OCI-LY7 (cell line): Measurements from ENCODE around the gene ZNF350. TPM values are rescaled to one million over a fixed set of nuclear protein-coding genes. Genes with fewer than 3 reads are reported as not detected.
"Not testable (repeated sequence)": the region's sequence is repeated elsewhere in the genome, so short reads cannot be mapped to it uniquely, and the experiment has no call there.

Experiments
- BruUV-seq: library from RNA; stranded (reverse); fragments of 400-500 nt; replicated peaks from 2 replicates; lab custom pipeline; 2021; lab: Mats Ljungman, UMichigan
- CTCF ChIA-PET: fragments of 300-600 bp; sonication (Branson Sonifier 250); formaldehyde crosslinking; loops from one replicate; lab custom pipeline; 2022; ENCODE audit warnings: antibody characterized with exemption; ENCODE audit not compliant: unreplicated experiment; lab: Charles Lee
- POLR2A ChIA-PET: fragments of 300-600 bp; sonication (Branson Sonifier 250); formaldehyde crosslinking; loops from one replicate; lab custom pipeline; 2022; ENCODE audit warnings: antibody characterized with exemption; lab: Charles Lee
- DNase-seq: peaks from one replicate; pipeline ENCODE4 v3.0.0-alpha.2; 2015; ENCODE audit warnings: low spot score
- H2AFZ ChIP-seq: fragments of 200-600 bp; sonication (generic), shearing (Covaris generic); 2 replicates; pipeline ENCODE4 v1.6.1; 2014; ENCODE audit warnings: mild to moderate bottlenecking, antibody characterized with exemption, low read length, moderate library complexity
- H3K27ac ChIP-seq: fragments of 200-600 bp; sonication (generic); 2 replicates; pipeline ENCODE4 v1.5.1; 2014; ENCODE audit warnings: mixed run types, low read depth, mild to moderate bottlenecking, moderate library complexity, low read length, inconsistent platforms; ENCODE audit not compliant: poor library complexity, severe bottlenecking
- H3K36me3 ChIP-seq: fragments of 200-600 bp; sonication (generic); 2 replicates; pipeline ENCODE4 v1.6.1; 2014; ENCODE audit warnings: mild to moderate bottlenecking, antibody characterized with exemption, low read length, moderate library complexity, mixed read lengths; ENCODE audit not compliant: insufficient read depth
- H3K4me1 ChIP-seq: fragments of 200-600 bp; sonication (generic); 2 replicates; pipeline ENCODE4 v1.5.1; 2014; ENCODE audit warnings: mild to moderate bottlenecking, low read length; ENCODE audit not compliant: insufficient read depth, poor library complexity, severe bottlenecking
- H3K4me2 ChIP-seq: fragments of 200-600 bp; sonication (generic); 2 replicates; pipeline ENCODE4 v1.6.1; 2014; ENCODE audit warnings: mild to moderate bottlenecking, low read length
- H3K4me3 ChIP-seq: fragments of 200-600 bp; sonication (generic); 2 replicates; pipeline ENCODE4 v1.5.1; 2014; ENCODE audit warnings: mild to moderate bottlenecking, low read depth, low read length; ENCODE audit not compliant: poor library complexity, severe bottlenecking
- H3K79me2 ChIP-seq: fragments of 200-600 bp; sonication (generic); 2 replicates; pipeline ENCODE4 v1.6.1; 2016; ENCODE audit warnings: low read depth, mild to moderate bottlenecking, low read length, moderate library complexity, mixed read lengths; ENCODE audit not compliant: insufficient read depth
- H3K9me2 ChIP-seq: fragments of 200-600 bp; sonication (generic); 2 replicates; pipeline ENCODE4 v1.6.1; 2016; ENCODE audit warnings: mild to moderate bottlenecking, low read length, mixed read lengths; ENCODE audit not compliant: insufficient read depth
- H3K9me3 ChIP-seq: fragments of 200-600 bp; sonication (generic); 2 replicates; pipeline ENCODE4 v1.6.1; 2014; ENCODE audit warnings: mild to moderate bottlenecking, mixed run types, low read length, mixed read lengths
- H4K20me1 ChIP-seq: fragments of 200-600 bp; sonication (generic); 2 replicates; pipeline ENCODE4 v1.6.1; 2014; ENCODE audit warnings: mild to moderate bottlenecking, antibody characterized with exemption, low read length, moderate library complexity, mixed read lengths; ENCODE audit not compliant: insufficient read depth
- EZH2phosphoT487 ChIP-seq: fragments of 200-600 bp; sonication (generic); IDR thresholded peaks from 2 replicates; pipeline ENCODE4 v1.6.1; 2018; ENCODE audit warnings: low read depth, borderline replicate concordance, mild to moderate bottlenecking, mixed run types, antibody characterized with exemption, low read length, moderate library complexity, mixed read lengths
- intact Hi-C: fragments of 100-400 bp; cut with micrococcal nuclease; formaldehyde crosslinking; loops from one replicate; pipeline ENCODE4 v1.10.0; 2022; ENCODE audit not compliant: unreplicated experiment
- total RNA-seq, 2 experiments: library from RNA; depleted of rRNA in 1 of 2; stranded (reverse); fragments of >200 nt in 1 of 2; shearing (Covaris generic) in 1 of 2; gene quantifications; 2 replicates each; pipeline ENCODE4 v1.2.3, GENCODE V29; 2014 to 2022
- TF ChIP-seq, protein P1 (sequence below): fragments of 200-600 bp; sonication (generic); conservative IDR thresholded peaks from 2 replicates; pipeline ENCODE4 v1.5.1; 2014; ENCODE audit warnings: mild to moderate bottlenecking, antibody characterized with exemption, low read length, moderate library complexity, mixed read lengths

The ZNF350 gene
- total RNA-seq, 2 experiments from 2014 or later, result 3.1 to 4.9 TPM

DNA sequence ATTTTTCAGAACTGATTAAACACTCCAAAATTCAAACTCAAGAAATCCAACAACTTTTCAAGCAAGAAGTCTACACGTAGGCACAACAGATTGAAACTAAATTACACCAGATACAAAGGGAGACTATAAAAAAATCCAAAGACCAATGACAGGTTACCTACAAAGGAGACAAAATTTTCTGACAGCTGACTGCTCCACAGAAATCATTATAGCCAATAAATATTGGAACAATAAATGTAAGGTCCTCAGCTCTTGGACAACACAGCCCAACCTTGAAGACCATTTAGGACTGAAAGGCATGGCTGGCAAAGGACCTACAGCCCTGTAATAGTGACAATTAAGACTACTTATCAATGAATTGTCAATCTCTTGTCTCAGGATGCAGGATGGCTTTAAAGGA is 15.9 kb downstream of the ZNF350 start:
- Histone ChIP-seq H3K9me2 (no peaks in the 10 kb centered on the region), H4K20me1 (no peaks in the 10 kb centered on the region), H3K4me1 (no peaks in the 10 kb centered on the region), H3K4me2 (no peak overlapping the region), H3K9me3 (peaks cover 23% of the 10 kb centered on the region), H3K27ac (no peak overlapping the region), H2AFZ (no peak overlapping the region), H3K36me3 (peaks cover 85% of the 10 kb centered on the region), H3K79me2 (no peaks in the 10 kb centered on the region), H3K4me3 (no peak overlapping the region)
- no peak for DNase-seq
- TF ChIP-seq, protein P1, sequence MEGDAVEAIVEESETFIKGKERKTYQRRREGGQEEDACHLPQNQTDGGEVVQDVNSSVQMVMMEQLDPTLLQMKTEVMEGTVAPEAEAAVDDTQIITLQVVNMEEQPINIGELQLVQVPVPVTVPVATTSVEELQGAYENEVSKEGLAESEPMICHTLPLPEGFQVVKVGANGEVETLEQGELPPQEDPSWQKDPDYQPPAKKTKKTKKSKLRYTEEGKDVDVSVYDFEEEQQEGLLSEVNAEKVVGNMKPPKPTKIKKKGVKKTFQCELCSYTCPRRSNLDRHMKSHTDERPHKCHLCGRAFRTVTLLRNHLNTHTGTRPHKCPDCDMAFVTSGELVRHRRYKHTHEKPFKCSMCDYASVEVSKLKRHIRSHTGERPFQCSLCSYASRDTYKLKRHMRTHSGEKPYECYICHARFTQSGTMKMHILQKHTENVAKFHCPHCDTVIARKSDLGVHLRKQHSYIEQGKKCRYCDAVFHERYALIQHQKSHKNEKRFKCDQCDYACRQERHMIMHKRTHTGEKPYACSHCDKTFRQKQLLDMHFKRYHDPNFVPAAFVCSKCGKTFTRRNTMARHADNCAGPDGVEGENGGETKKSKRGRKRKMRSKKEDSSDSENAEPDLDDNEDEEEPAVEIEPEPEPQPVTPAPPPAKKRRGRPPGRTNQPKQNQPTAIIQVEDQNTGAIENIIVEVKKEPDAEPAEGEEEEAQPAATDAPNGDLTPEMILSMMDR, result no peak
- TF ChIP-seq EZH2phosphoT487, result no peak
- POLR2A ChIA-PET, result no interaction called here
- intact Hi-C loops, result no loop called here
- BruUV-seq, result no TSS peak
- CTCF ChIA-PET, result no interaction called here

DNA sequence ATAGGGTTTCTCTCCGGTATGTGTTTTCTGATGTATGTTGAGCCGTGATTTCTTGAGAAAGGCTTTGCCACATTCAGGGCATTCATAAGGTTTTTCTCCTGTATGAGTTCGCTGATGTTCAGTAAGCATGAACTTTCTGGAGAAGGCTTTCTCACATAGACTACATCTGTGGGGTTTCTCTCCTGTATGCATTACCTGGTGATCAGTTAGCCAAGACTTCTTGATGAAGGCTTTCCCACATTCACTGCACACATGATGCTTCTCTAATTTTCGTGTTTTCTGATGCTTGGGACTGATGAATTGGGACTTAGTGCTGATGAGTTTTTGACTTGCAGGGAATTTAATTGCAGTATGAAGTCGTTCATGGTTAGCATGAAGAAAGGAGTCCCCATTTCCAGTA is 21.1 kb downstream of the ZNF350 start:
- H4K20me1 ChIP-seq, result no peaks in the 10 kb centered on the region
- TF ChIP-seq, protein P1, result no peak
- no peak for TF ChIP-seq EZH2phosphoT487
- H3K79me2 ChIP-seq, result no peaks in the 10 kb centered on the region
- no peak overlapping the region for H3K4me2 ChIP-seq
- no peak overlapping the region for H2AFZ ChIP-seq
- H3K27ac ChIP-seq, result no peak overlapping the region
- intact Hi-C loops, result no loop called here
- H3K4me1 ChIP-seq, result no peaks in the 10 kb centered on the region
- no peaks in the 10 kb centered on the region for H3K9me2 ChIP-seq
- peaks cover 57% of the 10 kb centered on the region for H3K36me3 ChIP-seq
- BruUV-seq, result no TSS peak
- H3K9me3 ChIP-seq, result peaks cover 3% of the 10 kb centered on the region
- POLR2A ChIA-PET, result no interaction called here
- no peak overlapping the region for H3K4me3 ChIP-seq
- DNase-seq, result no peak
- CTCF ChIA-PET, result no interaction called here

DNA sequence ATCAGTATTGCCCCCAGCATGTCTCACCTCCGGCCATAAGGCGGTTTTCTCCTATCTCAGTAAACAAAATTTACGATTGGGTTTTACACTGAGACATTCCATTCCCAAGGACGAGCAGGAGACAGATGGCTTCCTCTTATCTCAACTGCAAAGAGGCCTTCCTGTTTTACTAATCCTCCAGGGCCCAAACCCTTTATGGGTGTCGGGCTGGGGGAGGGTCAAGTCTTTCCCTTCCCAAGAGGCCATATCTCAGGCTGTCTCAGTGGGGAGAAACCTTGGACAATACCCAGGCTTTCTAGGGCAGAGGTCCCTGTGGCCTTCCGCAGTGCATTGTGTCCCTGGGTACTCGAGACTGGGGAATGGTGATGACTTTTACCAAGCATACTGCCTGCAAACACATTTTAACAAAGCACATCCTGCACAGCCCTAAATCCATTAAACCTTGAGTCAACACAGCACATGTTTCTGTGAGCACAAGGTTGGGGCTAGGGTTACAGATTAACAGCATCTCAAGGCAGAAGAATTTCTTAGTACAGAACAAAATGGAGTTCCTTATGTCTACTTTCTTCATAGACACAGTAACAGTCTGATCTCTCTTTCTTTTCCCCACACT is 25.9 kb downstream of the ZNF350 start:
- DNase-seq, intact Hi-C loops, H4K20me1 ChIP-seq, POLR2A ChIA-PET, H3K79me2 ChIP-seq, H2AFZ ChIP-seq, H3K27ac ChIP-seq, H3K9me3 ChIP-seq, H3K9me2 ChIP-seq, BruUV-seq, CTCF ChIA-PET, H3K4me2 ChIP-seq, H3K4me1 ChIP-seq, H3K4me3 ChIP-seq: not testable (repeated sequence)
- peaks cover 16% of the 10 kb centered on the region for H3K36me3 ChIP-seq
